Fibroblast of pulmonary artery (primary cell): ENCODE data around the gene GANC.
A peak's percentile ranks its signal among the peaks of the same experiment; 100 is the strongest.

ENCODE experiments used
- DNase-seq: peaks from one replicate; pipeline ENCODE4 v3.0.0-alpha.2; 2010; ENCODE audit warnings: low read depth
- H3K4me3 ChIP-seq: replicated peaks from 2 replicates; pipeline ENCODE4 v1.5.1; 2011; ENCODE audit warnings: low read depth, mild to moderate bottlenecking, control low read depth, low read length, moderate library complexity
- TF ChIP-seq, protein P1 (sequence below): IDR thresholded peaks from 2 replicates; pipeline ENCODE4 v1.5.1; 2011; ENCODE audit warnings: mild to moderate bottlenecking, control low read depth, low read length, inconsistent platforms; ENCODE audit errors: missing control alignments

The GANC gene

DNA sequence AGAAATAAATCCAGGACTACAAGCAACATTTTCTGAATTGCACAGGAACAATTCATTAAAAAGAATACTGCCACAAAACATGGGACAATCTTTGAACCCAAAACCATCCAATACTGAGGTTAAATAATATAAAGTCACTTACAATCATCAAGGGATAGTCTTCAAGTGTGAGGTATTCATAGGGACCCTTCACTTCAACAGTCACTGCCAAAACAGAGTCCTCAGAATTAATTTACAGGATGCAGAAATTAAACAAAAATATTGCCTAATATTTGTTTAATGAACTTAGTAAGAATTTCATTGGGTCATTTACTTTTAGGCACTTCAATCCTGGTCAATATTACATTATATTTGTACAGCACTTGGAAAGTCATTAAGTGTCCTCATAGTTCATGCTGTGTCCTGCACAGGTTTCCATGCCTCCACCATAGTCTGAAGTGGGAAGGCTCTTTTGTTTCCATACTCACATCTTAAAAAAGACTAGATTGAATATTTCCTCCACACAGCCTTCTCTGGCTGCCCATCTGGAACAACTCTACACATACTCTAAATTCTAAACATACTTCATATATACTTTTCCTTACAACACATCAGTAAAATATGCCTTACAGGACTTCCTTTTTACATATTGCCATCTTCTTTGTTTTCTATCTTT, 33.3 kb upstream of the GANC start:
- TF ChIP-seq, protein P1, sequence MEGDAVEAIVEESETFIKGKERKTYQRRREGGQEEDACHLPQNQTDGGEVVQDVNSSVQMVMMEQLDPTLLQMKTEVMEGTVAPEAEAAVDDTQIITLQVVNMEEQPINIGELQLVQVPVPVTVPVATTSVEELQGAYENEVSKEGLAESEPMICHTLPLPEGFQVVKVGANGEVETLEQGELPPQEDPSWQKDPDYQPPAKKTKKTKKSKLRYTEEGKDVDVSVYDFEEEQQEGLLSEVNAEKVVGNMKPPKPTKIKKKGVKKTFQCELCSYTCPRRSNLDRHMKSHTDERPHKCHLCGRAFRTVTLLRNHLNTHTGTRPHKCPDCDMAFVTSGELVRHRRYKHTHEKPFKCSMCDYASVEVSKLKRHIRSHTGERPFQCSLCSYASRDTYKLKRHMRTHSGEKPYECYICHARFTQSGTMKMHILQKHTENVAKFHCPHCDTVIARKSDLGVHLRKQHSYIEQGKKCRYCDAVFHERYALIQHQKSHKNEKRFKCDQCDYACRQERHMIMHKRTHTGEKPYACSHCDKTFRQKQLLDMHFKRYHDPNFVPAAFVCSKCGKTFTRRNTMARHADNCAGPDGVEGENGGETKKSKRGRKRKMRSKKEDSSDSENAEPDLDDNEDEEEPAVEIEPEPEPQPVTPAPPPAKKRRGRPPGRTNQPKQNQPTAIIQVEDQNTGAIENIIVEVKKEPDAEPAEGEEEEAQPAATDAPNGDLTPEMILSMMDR = no peak

DNA sequence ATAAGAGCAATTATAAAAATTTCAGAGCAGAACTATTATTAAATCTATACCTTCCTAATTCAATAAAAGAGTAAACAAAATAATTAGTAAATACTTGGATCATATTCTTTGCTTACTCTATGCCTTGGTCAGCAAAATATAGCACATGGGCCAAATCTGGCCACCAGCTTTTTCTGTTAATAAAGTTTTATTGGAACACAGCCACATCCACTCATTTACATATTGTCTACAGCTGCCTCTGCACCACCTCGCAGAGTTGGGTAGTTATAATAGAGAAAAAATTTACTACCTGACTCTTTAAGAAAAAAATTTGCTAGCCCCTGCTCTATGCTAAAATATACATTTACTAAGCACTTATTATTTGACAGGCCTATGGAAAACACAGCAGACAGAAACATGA, 32.2 kb upstream of the GANC start:
- TF ChIP-seq, protein P1 = no peak

More for the DNA sequence above, 33.3 kb upstream of the GANC start:
- H3K4me3 ChIP-seq = no peak overlapping the region
- DNase-seq = peak; percentile 7

DNA sequence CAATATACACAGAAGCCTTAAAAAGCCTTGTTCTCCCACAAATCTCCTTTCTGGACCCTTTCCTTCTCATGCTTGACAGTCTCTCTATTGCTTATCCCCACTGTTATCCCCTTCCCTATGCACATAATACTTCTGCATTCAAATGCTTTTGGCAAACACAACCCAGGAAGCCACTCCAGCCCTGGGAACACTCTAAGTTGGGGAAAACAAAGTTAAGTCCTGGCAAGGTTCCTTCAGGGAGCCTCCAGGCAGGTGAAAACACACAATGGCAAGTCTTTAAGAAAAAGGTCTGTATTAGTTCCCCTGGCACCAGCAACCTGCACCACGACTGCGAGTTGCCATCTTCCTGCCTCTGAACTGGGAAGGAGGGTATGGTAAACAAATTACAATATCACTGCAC, 19.7 kb upstream of the GANC start:
- no peak for DNase-seq
- TF ChIP-seq, protein P1 = no peak
- no peak overlapping the region for H3K4me3 ChIP-seq

More for the DNA sequence above, 32.2 kb upstream of the GANC start:
- DNase-seq = no peak
- no peak overlapping the region for H3K4me3 ChIP-seq

DNA sequence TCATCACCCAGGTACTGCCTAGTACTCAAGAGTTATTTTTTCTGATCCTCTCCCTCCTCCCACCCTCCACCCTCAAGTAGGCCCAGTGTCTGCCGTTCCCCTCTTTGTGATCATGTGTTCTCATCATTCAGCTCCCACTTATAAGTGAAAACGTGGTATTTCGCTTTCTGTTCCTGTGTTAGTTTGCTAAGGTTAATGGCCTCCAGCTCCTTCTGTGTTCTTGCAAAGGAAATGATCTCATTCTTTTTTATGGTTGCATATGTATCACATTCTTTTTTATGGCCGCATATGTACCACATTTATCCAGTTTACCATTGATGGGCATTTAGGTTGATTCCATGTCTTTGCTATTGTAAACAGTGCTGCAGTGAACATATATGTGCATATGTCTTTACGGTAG, 8.2 kb upstream of the GANC start:
- DNase-seq = no peak

DNA sequence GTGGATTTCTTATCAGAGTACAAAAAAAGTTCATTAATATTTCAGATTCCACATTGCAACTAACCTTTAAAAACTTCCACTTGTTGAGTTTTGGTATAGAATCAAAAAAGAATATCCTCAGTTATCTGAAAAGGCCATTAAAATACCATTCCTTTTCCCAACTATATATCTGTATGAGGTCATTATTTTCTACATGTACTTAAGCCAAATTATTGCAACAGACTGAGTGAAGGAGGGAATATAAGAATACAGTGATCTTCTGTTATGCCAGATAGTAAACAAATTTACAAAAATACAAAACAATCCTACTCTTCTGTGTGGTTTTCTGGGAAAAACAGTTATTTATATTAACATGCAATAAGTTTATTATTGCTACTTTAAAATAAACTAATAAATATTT, 5.7 kb upstream of the GANC start:
- no peak overlapping the region for H3K4me3 ChIP-seq
- TF ChIP-seq, protein P1 = no peak
- DNase-seq = peak; percentile 41

More for the DNA sequence above, 8.2 kb upstream of the GANC start:
- H3K4me3 ChIP-seq = no peak overlapping the region
- TF ChIP-seq, protein P1 = no peak

DNA sequence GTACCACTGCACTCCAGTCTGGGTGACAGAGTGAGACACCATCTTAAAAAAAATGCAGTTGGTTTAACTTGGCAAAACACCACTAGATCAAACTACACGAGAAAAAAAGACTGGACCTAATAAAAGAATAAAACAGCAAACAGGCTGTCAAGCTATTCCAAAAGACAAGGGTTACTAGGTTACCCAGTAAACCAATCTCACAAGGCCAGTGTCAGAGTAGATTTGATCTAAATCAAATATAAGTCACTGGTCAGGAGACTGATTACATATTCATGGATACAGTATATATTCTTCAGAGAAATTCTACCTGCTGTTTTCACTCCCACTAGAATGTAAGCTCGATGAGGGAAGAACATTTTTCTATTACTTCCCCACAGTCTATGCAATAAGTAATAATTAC, 2.5 kb upstream of the GANC start:
- H3K4me3 ChIP-seq = no peak overlapping the region
- TF ChIP-seq, protein P1 = no peak
- DNase-seq = no peak

DNA sequence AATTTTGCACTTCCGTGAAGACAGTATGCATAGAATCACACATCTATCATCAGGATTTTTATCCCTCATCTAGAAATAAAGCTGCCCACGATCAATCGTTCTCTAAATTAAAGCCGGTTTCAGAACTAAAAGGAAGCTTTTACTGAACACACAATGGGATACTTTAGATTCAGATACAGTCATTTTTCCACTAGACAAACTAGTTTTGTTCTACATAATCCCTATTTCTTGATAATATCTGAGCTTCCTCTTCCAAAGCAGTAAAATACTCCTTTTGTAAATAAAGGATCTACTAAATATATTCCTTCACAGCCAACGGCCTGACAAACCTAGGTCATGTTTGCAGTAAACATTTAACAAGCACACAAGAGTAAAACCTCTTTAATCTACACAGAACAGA, 2.0 kb upstream of the GANC start:
- peak overlapping the region; percentile 96 for H3K4me3 ChIP-seq
- TF ChIP-seq, protein P1 = no peak

More for the DNA sequence above, 2.0 kb upstream of the GANC start:
- DNase-seq = no peak
